NCI-H2196 treated with DMSO at 0.1 percent for 48 hours (cell line): ENCODE data around the gene DAP.
"Not testable (repeated sequence)": the region's sequence is repeated elsewhere in the genome, so short reads cannot be mapped to it uniquely, and the experiment has no call there.

Experiments used
- DNase-seq: peaks from one replicate; lab custom pipeline; 2025; ENCODE audit not compliant: unreplicated experiment; lab: John Stamatoyannopoulos, UW

Gene DAP

GRCh38 chr5:10735569-10736276 lies 25.3 kb downstream of the DAP start:
- DNase-seq, result no peak

DNA sequence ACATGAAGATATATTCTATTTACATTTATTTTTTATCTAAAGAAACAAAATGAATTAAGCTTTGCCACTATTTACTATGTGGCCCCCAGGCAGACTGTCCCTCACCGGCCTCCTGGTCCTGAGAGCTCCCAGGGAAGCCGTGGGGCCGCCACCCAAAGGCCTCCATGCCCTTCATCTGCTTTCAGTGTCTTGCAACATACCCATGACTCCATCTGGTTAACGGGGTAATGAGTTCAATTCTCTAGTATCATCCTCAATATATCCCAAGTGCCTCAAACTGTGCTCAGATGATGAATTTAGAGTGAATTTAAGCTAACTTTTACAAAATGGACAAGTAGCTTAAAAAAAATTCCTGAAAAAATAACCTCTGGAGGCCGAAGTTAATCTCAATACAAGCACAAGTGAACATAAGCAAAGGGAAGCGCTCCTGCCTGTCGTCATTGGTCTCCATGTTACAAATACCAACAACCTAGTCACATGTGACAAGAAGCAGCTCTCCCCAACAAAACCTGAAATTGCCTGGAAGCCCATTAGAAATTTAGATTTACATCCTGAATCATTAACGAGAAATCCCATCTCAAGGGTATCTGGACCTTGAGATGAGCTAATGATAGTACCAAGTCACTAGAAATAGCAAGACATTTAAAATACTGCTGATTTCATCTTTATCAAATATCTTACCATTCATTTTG lies 26.1 kb downstream of the DAP start:
- DNase-seq, result no peak

GRCh38 chr5:10734037-10734709 lies 26.9 kb downstream of the DAP start:
- DNase-seq, result no peak

- no peak for DNase-seq
Observed at GRCh38 chr5:10733426-10733825, 27.6 kb downstream of the DAP start.

- no peak for DNase-seq
Observed at GRCh38 chr5:10731913-10732312, 29.1 kb downstream of the DAP start.

- DNase-seq, result no peak
Observed at GRCh38 chr5:10730043-10730351, 31.0 kb downstream of the DAP start.

- DNase-seq, result no peak
Observed at GRCh38 chr5:10729320-10730042, 31.6 kb downstream of the DAP start.

DNA sequence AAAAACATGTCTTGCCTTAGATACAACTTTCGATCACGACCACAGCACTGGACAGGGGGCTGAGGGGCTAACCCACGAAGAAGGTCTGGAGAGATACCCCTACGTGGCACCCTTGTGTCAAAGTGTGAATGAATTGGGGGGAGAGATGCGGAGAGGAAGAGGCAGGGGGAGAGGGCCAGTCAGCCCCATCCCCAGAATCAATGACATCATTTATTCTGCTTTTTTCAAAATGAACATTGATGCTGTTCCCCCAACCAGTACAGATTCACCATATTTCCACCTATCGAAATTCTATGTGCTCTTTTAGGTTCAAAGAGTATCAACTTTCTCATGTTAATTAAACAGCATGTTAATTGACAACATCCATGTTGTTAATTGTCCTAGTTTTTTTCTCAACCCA lies 32.4 kb downstream of the DAP start:
- DNase-seq, result no peak

DNA sequence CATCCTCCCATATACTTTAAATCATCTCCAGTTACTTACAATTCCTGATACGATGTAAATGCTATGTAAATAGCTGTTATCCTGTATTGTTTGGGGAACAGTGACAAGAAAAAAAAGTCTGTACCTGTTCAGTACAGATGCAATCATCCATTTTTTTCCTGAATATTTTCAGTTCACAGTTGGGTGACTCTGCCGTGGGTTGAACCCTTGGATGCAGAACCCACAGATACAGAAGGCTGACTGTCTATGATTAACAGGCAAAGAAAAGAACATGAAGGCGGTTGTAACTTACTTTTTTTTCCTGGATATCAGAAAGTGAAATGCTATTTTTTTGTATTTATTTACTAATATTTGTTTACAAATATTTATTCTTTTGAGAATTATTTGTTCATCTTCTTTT lies 33.2 kb downstream of the DAP start:
- DNase-seq, result no peak

GRCh38 chr5:10726913-10727517 lies 34.0 kb downstream of the DAP start:
- no peak for DNase-seq

GRCh38 chr5:10726179-10726912 lies 34.7 kb downstream of the DAP start:
- DNase-seq, result no peak

DNA sequence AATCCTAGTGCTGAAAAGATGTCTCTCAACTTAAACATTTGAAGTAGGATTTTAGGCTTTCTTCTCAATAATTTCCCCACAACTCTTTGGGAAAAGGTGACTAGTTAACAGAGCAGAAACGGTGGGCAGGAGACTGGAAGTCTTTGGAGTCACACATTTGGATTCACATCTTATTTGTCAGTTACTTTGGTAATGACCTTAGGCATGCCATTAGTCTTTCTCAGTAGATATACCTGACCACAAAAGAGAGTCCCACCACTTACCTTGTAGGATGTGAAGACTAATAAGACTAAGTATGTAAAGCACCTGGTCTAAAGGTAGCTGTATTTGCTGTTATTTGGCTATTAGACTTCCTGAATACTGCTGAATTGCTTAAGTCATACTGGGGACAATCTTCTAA lies 35.4 kb downstream of the DAP start:
- DNase-seq, result no peak

DNA sequence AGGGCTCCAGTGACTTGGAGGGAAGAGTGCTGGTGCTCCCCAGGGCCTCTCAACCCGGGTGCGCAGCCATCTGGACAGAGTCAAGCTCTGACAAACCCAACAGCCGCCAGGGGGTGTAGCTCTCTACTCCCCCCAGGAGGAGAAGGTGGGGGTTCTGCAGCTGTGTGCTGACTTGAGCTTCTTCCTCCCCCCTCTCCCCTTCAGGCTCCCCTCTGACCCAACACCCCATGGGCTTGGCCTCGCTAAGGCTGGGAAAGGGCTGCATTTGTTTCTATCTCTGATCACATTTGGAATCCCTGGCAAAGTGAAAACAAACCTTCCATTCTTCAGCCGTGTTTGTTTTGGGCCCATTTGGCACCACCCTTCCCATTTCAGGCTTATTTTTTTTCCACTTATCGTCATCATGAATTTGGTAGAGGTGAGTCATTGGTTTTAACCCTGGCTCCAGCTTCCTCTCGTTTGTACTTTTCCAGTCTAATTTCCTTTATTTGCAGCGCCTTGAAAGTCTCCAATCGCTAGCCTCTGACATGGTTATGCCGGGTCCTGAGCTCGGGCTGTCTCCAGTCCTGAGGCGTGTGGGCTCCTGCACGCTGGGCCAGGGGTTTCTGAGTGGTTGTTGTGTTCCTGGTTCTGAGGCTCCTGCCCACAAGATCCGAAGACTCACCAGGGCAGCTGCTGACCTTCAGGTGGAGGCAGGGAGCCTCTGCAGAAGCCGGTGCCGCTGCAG lies 36.1 kb downstream of the DAP start:
- peak; percentile 73 for DNase-seq

GRCh38 chr5:10723514-10723913 lies 37.5 kb downstream of the DAP start:
- DNase-seq, result no peak

- not testable (repeated sequence) for DNase-seq
Observed at GRCh38 chr5:10720766-10721165, 40.3 kb downstream of the DAP start.

- DNase-seq, result no peak
Observed at GRCh38 chr5:10719965-10720364, 41.1 kb downstream of the DAP start.

DNA sequence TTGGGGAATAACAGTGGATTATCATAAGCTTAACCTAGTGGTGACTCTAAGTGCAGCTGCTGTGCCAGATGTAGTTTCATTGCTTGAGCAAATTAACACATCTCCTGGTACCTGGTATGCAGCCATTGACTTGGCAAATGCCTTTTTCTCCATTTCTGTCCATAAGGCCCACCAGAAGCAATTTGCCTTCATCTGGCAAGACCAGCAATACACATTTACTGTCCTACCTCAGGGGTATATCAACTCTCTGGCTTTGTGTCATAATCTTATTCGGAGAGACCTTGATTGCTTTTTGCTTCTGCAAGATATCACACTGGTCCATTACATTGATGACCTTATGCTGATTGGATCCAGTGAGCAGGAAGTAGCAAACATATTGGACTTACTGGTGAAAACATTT lies 42.4 kb downstream of the DAP start:
- DNase-seq, result not testable (repeated sequence)

- DNase-seq, result not testable (repeated sequence)
Observed at GRCh38 chr5:10716825-10717224, 44.2 kb downstream of the DAP start.

DNA sequence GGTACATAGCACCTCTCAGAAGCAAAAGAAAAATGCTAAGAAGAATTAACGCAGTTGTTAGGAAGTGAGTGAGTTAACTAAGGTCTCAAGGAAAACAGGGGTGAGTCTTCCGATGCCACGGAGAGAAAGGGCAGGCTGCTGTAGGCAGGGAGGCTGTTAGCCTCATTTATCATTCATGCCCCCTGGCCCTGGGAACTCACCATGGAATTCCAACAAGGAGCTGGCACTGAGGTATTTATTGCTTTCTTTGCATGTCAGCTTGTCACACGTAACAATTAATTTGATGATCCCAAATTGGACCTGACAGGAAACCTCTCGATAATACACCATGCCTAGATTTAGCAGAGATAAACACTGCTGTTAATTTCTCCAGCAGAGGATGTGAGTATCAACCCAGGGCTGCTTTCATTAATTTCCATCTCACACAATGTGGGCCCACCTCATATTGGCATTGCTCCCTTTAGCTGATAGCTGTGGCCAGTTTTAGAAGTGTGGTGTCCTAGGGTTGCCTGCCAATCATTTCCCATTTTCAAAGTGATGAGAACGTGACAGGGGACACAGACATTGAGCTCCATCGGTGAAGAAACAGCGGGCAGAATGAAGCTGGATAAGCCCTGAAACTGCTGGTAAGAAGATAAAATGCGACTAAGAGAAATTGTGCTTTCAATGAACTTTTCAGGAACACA lies 45.3 kb downstream of the DAP start:
- no peak for DNase-seq
